Osteocyte (in vitro differentiated cells): ENCODE measurements around the gene PMP22. TPM values are rescaled to one million over a fixed set of nuclear protein-coding genes. Genes with fewer than 3 reads are reported as not detected.

Experiments used
- DNase-seq: peaks from one replicate; pipeline ENCODE4 v3.0.0; 2021; ENCODE audit warnings: mixed read lengths; ENCODE audit not compliant: unreplicated experiment; ENCODE audit errors: extremely low spot score
- H3K27ac Mint-ChIP-seq: one replicate; pipeline ENCODE4 v1.8.0; 2021; ENCODE audit warnings: mild to moderate bottlenecking, mixed read lengths; ENCODE audit not compliant: unreplicated experiment
- H3K27me3 Mint-ChIP-seq: one replicate; pipeline ENCODE4 v1.8.0; 2021; ENCODE audit warnings: mixed read lengths; ENCODE audit not compliant: unreplicated experiment
- H3K36me3 Mint-ChIP-seq: one replicate; pipeline ENCODE4 v1.8.0; 2021; ENCODE audit warnings: mixed read lengths; ENCODE audit not compliant: unreplicated experiment
- H3K4me1 Mint-ChIP-seq: one replicate; pipeline ENCODE4 v1.8.0; 2021; ENCODE audit warnings: mixed read lengths; ENCODE audit not compliant: unreplicated experiment
- H3K4me3 Mint-ChIP-seq: one replicate; pipeline ENCODE4 v1.8.0; 2021; ENCODE audit warnings: mild to moderate bottlenecking, moderate library complexity, mixed read lengths; ENCODE audit not compliant: unreplicated experiment
- H3K9me3 Mint-ChIP-seq: one replicate; pipeline ENCODE4 v1.8.0; 2021; ENCODE audit warnings: mixed read lengths; ENCODE audit not compliant: unreplicated experiment
- CTCF ChIP-seq: fragments of 200-600 bp; sonication (generic); IDR thresholded peaks from 2 replicates; pipeline ENCODE4 v1.5.0; 2021; ENCODE audit warnings: antibody characterized with exemption, mild to moderate bottlenecking, moderate library complexity
- total RNA-seq: library from RNA; stranded (reverse); gene quantifications from 2 replicates; pipeline ENCODE4 v1.2.1, GENCODE V29; 2021

PMP22 gene
- total RNA-seq, 1 donor from 2014 or later = 188 TPM

DNA sequence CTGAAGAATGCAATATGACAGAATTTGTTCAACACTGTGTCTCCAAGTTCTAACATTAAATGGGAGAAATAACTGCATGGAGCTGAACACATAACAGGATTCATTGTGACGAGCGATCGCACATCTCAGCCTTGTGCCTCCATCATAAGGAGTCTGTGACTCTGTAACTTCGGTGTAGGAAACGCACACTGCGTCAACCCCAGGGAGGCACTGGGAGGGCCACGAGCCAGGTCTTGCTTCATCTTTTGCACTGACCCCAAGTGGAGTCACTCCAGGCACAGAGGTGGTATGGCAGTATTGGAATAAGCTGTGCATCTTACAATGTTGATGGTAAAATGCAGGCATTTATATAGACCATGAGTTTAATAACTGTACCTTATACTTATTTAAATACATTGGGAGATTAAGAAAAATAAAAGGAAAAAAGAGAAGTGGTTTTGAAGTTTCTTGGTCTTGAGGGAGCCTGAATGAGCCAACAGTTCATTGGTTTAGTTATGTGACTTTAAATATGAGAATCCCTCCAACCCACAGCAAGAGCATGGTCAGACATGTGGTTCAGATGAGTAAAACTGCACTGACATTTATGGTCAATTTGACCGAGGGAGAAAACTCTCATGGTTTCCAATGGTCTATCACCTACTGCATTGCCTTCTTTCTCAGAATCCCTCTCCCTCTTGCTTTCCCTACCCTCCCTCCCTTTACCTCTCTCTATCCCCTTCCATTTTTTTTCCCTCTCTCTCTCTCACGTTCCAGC is 5.7 kb upstream of the PMP22 start:
- TF ChIP-seq CTCF = no peak
- Mint-ChIP-seq H3K4me3 (no peak overlapping the region), H3K27me3 (no peaks in the 10 kb centered on the region), H3K9me3 (no peaks in the 10 kb centered on the region), H3K36me3 (no peaks in the 10 kb centered on the region), H3K4me1 (peaks cover 45% of the 10 kb centered on the region), H3K27ac (no peak overlapping the region)
- no peak for DNase-seq

GRCh38 chr17:15269780-15270089 is 4.6 kb upstream of the PMP22 start:
- Mint-ChIP-seq H3K4me3 (no peak overlapping the region), H3K4me1 (peaks cover 52% of the 10 kb centered on the region), H3K27ac (no peak overlapping the region), H3K27me3 (no peaks in the 10 kb centered on the region), H3K36me3 (no peaks in the 10 kb centered on the region), H3K9me3 (no peaks in the 10 kb centered on the region)
- no peak for DNase-seq
- TF ChIP-seq CTCF = no peak

GRCh38 chr17:15269087-15269779 is 4.1 kb upstream of the PMP22 start:
- Mint-ChIP-seq H3K4me3 (no peak overlapping the region), H3K4me1 (peaks cover 57% of the 10 kb centered on the region), H3K9me3 (no peaks in the 10 kb centered on the region), H3K36me3 (no peaks in the 10 kb centered on the region), H3K27ac (no peak overlapping the region), H3K27me3 (no peaks in the 10 kb centered on the region)
- DNase-seq = no peak
- TF ChIP-seq CTCF = no peak

- H3K27ac Mint-ChIP-seq = no peak overlapping the region
- H3K4me3 Mint-ChIP-seq = no peak overlapping the region
- no peaks in the 10 kb centered on the region for H3K36me3 Mint-ChIP-seq
- DNase-seq = no peak
- no peaks in the 10 kb centered on the region for H3K27me3 Mint-ChIP-seq
- no peaks in the 10 kb centered on the region for H3K9me3 Mint-ChIP-seq
- peaks cover 55% of the 10 kb centered on the region for H3K4me1 Mint-ChIP-seq
- TF ChIP-seq CTCF = no peak
Observed at GRCh38 chr17:15268461-15268860, 3.3 kb upstream of the PMP22 start.

DNA sequence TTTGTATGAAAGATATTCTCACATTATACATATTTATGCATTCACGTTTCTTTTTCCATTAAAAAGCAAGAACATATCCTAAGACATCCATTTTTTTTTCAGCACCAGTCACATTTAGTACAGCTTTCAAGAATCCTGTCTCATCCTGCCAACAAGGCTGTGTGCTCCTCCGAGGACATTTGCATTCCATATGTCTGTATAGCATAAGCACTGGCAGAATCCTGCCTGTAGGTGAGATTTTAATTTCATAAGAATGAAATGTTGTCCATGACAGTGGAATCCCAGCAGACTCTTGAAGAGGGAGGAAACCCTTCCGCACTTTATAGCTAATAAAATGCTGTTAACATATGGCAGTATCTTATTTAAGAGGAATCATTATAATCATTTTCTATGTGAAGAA is 2.9 kb upstream of the PMP22 start:
- Mint-ChIP-seq H3K27ac (no peak overlapping the region), H3K27me3 (no peaks in the 10 kb centered on the region), H3K9me3 (no peaks in the 10 kb centered on the region), H3K4me1 (peaks cover 55% of the 10 kb centered on the region), H3K36me3 (no peaks in the 10 kb centered on the region), H3K4me3 (no peak overlapping the region)
- DNase-seq = no peak
- TF ChIP-seq CTCF = no peak
